Upper lobe of right lung (tissue), 1 donor: ENCODE results near the gene CACNB2. TPM values are rescaled to one million over a fixed set of nuclear protein-coding genes. Genes with fewer than 3 reads are reported as not detected.

Experiments used
- ATAC-seq: fragments of 200-7000 bp; cut with Tn5 transposase; one replicate; pipeline ENCODE4 v1.9.1; 2020; ENCODE audit warnings: mild to moderate bottlenecking, moderate library complexity
- DNase-seq: peaks from one replicate; pipeline ENCODE4 v3.0.0-alpha.2; 2020
- H3K27ac ChIP-seq: fragments of 200-600 bp; one replicate; pipeline ENCODE4 v1.8.0; 2022
- H3K27me3 ChIP-seq: fragments of 200-600 bp; one replicate; pipeline ENCODE4 v1.8.0; 2022; ENCODE audit warnings: mild to moderate bottlenecking
- H3K36me3 ChIP-seq: fragments of 200-600 bp; one replicate; pipeline ENCODE4 v1.8.0; 2022
- H3K4me1 ChIP-seq: fragments of 200-600 bp; one replicate; pipeline ENCODE4 v1.8.0; 2022
- H3K4me3 ChIP-seq: fragments of 200-600 bp; one replicate; pipeline ENCODE4 v1.8.0; 2022; ENCODE audit warnings: mild to moderate bottlenecking
- H3K9me3 ChIP-seq: fragments of 200-600 bp; one replicate; pipeline ENCODE4 v1.8.0; 2022
- CTCF ChIP-seq: fragments of 200-600 bp; IDR thresholded peaks from one replicate; pipeline ENCODE4 v1.8.0; 2022; ENCODE audit warnings: antibody characterized with exemption
- intact Hi-C: fragments of 100-400 bp; cut with DNase I; formaldehyde crosslinking; loops from one replicate; pipeline ENCODE4 v1.11.0; 2022
- total RNA-seq: library from RNA; stranded (reverse); fragmentation: NEBNext Ultra II Directional; extraction: Animal tissue kit (Norgen Biotek cat#: 25700); gene quantifications from one replicate; pipeline ENCODE4 v1.2.1, GENCODE V29; 2021
- donor health status: DM: no; HTN: yes; CAD: no; lungs with severe emphysema.

The CACNB2 gene
- total RNA-seq, 1 donor from 2014 or later: 4.2 TPM

GRCh38 chr10:18498998-18499397 is 358.8 kb downstream of the CACNB2 start:
- no peak overlapping the region for H3K4me3 ChIP-seq
- no peaks in the 10 kb centered on the region for H3K27me3 ChIP-seq
- H3K27ac ChIP-seq: no peak overlapping the region
- H3K4me1 ChIP-seq: no peaks in the 10 kb centered on the region
- intact Hi-C loops: no loop called here
- no peak for TF ChIP-seq CTCF
- ATAC-seq (no peak), DNase-seq (no peak)
- no peaks in the 10 kb centered on the region for H3K36me3 ChIP-seq
- H3K9me3 ChIP-seq: no peaks in the 10 kb centered on the region

DNA sequence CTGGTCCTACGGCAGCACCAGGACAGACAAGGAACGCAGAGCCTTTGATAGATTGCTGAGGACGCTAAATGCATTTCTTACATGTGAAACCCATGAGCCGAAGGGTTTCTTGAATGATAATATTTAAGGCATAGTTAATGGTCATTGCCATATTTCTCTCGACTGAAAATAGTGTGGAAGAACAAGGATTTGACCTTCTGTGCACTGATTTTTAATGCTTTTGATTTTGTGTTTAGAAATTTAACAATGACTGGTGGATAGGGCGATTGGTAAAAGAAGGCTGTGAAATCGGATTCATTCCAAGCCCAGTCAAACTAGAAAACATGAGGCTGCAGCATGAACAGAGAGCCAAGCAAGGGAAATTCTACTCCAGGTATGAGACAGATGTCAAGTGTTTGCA is 360.4 kb downstream of the CACNB2 start:
- no peak for DNase-seq
- no peak for TF ChIP-seq CTCF
- intact Hi-C loops: no loop called here
- ATAC-seq: no peak
- Histone ChIP-seq H3K4me1 (no peaks in the 10 kb centered on the region), H3K27ac (no peak overlapping the region), H3K36me3 (no peaks in the 10 kb centered on the region), H3K27me3 (no peaks in the 10 kb centered on the region), H3K9me3 (no peaks in the 10 kb centered on the region), H3K4me3 (no peak overlapping the region)

- DNase-seq (no peak), ATAC-seq (no peak)
- H3K4me3 ChIP-seq: no peak overlapping the region
- H3K9me3 ChIP-seq: no peaks in the 10 kb centered on the region
- no peak for TF ChIP-seq CTCF
- H3K27ac ChIP-seq: no peak overlapping the region
- H3K4me1 ChIP-seq: no peaks in the 10 kb centered on the region
- H3K36me3 ChIP-seq: no peaks in the 10 kb centered on the region
- H3K27me3 ChIP-seq: no peaks in the 10 kb centered on the region
- intact Hi-C loops: no loop called here
Measured at GRCh38 chr10:18501198-18501597, 361.0 kb downstream of the CACNB2 start.

GRCh38 chr10:18501629-18502028 is 361.4 kb downstream of the CACNB2 start:
- H3K27me3 ChIP-seq: no peaks in the 10 kb centered on the region
- no peak for TF ChIP-seq CTCF
- no peak for ATAC-seq
- H3K4me3 ChIP-seq: no peak overlapping the region
- H3K4me1 ChIP-seq: no peaks in the 10 kb centered on the region
- intact Hi-C loops: no loop called here
- no peaks in the 10 kb centered on the region for H3K9me3 ChIP-seq
- DNase-seq: no peak
- H3K27ac ChIP-seq: no peak overlapping the region
- no peaks in the 10 kb centered on the region for H3K36me3 ChIP-seq

DNA sequence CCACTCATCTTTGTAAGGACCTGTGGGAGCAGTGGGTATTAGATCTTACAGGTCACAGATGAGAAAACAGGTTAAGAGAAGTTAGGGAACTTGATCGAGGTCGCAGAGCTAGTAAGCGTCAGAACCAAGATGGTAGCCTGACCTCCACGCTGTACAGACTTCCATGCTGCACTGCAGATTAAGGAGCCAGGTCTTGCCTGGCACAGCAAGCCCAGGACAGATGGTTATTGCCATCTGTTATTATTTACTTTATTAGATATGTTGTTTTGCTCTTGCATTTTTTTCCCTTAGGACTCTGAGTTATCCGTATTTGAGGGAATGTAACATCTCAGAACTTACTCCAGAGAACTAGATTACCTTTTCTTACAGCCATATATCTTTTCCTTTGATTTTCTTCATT is 363.9 kb downstream of the CACNB2 start:
- no peak for TF ChIP-seq CTCF
- Histone ChIP-seq H3K9me3 (no peaks in the 10 kb centered on the region), H3K27me3 (no peaks in the 10 kb centered on the region), H3K4me1 (no peaks in the 10 kb centered on the region), H3K4me3 (no peak overlapping the region), H3K36me3 (no peaks in the 10 kb centered on the region), H3K27ac (no peak overlapping the region)
- DNase-seq: no peak
- intact Hi-C loops: no loop called here
- ATAC-seq: no peak

DNA sequence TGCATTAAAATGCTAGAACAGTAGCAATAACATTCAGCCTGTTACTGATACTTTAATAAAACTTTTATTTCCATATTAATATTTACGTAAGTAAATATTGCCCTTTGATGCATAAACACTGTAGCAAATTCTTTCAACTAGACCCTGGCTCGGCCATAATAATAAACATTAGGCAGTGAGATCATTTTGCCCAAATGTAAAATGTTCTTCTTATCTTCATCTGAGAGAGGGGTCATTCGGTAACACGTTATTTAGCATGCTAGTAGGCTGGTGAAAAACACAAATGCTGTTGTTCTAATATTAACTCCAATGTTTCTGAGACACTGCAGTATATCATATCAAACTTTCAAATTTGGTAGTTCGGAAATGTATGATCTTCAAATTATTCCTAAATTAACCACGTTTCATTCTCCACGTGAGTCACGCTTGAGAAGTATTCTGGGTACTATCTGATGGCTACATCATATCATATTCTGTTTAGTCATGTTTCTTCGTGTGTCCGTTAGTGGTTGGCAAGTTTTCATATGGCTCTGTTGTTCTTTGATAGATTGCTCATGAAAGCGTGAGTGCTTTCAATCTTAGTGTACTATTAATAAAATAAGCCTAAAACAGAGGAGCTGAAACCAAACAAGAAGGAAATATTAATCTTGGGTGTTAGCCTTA is 365.4 kb downstream of the CACNB2 start:
- Histone ChIP-seq H3K27me3 (no peaks in the 10 kb centered on the region), H3K9me3 (no peaks in the 10 kb centered on the region), H3K4me1 (no peaks in the 10 kb centered on the region), H3K36me3 (no peaks in the 10 kb centered on the region), H3K27ac (no peak overlapping the region), H3K4me3 (no peak overlapping the region)
- ATAC-seq (no peak), DNase-seq (no peak)
- intact Hi-C loops: no loop called here
- no peak for TF ChIP-seq CTCF
